ENCODE results near the gene SLC4A8.
"Not testable (repeated sequence)": the region's sequence is repeated elsewhere in the genome, so short reads cannot be mapped to it uniquely, and the experiment has no call there.

The SLC4A8 gene

GRCh38 chr12:51430196-51430895, 5.7 kb downstream of the SLC4A8 start:
- DNase-seq = no peak

GRCh38 chr12:51432921-51433320, 8.3 kb downstream of the SLC4A8 start:
- DNase-seq = no peak

- no peak for DNase-seq
Observed at GRCh38 chr12:51434305-51434704, 9.7 kb downstream of the SLC4A8 start.

- no peak for DNase-seq
Observed at GRCh38 chr12:51437431-51437830, 12.8 kb downstream of the SLC4A8 start.

GRCh38 chr12:51439330-51439729, 14.7 kb downstream of the SLC4A8 start:
- DNase-seq = no peak

- peak; percentile 26 for DNase-seq
Observed at GRCh38 chr12:51441583-51441982, 17.0 kb downstream of the SLC4A8 start.

GRCh38 chr12:51442324-51442723, 17.7 kb downstream of the SLC4A8 start:
- DNase-seq = no peak

- no peak for DNase-seq
Observed at GRCh38 chr12:51443573-51443972, 18.9 kb downstream of the SLC4A8 start.

- DNase-seq = peak; percentile 44
Observed at GRCh38 chr12:51448618-51449256, 24.1 kb downstream of the SLC4A8 start.

- peak; percentile 25 for DNase-seq
Observed at GRCh38 chr12:51449580-51450246, 25.1 kb downstream of the SLC4A8 start.

GRCh38 chr12:51450333-51450732, 25.7 kb downstream of the SLC4A8 start:
- no peak for DNase-seq

GRCh38 chr12:51450806-51451205, 26.2 kb downstream of the SLC4A8 start:
- DNase-seq = no peak

- DNase-seq = not testable (repeated sequence)
Observed at GRCh38 chr12:51454016-51454415, 29.4 kb downstream of the SLC4A8 start.

- DNase-seq = not testable (repeated sequence)
Observed at GRCh38 chr12:51455050-51455449, 30.4 kb downstream of the SLC4A8 start.

GRCh38 chr12:51458635-51459034, 34.0 kb downstream of the SLC4A8 start:
- no peak for DNase-seq

GRCh38 chr12:51460519-51460918, 35.9 kb downstream of the SLC4A8 start:
- no peak for DNase-seq

- DNase-seq = peak; percentile 53
Observed at GRCh38 chr12:51465491-51465890, 40.9 kb downstream of the SLC4A8 start.

- no peak for DNase-seq
Observed at GRCh38 chr12:51470116-51470515, 45.5 kb downstream of the SLC4A8 start.

GRCh38 chr12:51471111-51471864, 46.7 kb downstream of the SLC4A8 start:
- DNase-seq = no peak

GRCh38 chr12:51472984-51473383, 48.4 kb downstream of the SLC4A8 start:
- peak; percentile 10 for DNase-seq

- no peak for DNase-seq
Observed at GRCh38 chr12:51473947-51474346, 49.3 kb downstream of the SLC4A8 start.

- no peak for DNase-seq
Observed at GRCh38 chr12:51475543-51475942, 50.9 kb downstream of the SLC4A8 start.

GRCh38 chr12:51480978-51481377, 56.3 kb downstream of the SLC4A8 start:
- DNase-seq = no peak

Data from inflammatory macrophage treated with lipopolysaccharide for 4 hours (primary cell).